K562 (cell line): ENCODE measurements around the gene CPA4.

Experiments used
- CTCF ChIP-seq, 3 experiments: IDR thresholded peaks in 2 of 3; conservative IDR thresholded peaks in 1 of 3; 2 replicates each; pipeline ENCODE4 v1.5.1; 2011 to 2012; ENCODE audit warnings: low read length in 3 of 3, mild to moderate bottlenecking in 3 of 3, control low read depth in 2 of 3, improper control_type of control experiment in 1 of 3, inconsistent platforms in 1 of 3, low read depth in 1 of 3, mixed read lengths in 1 of 3, moderate library complexity in 1 of 3; ENCODE audit not compliant: insufficient read depth in 2 of 3
- SIN3A ChIP-seq, 2 experiments: fragments of 150-350 bp in 1 of 2; IDR thresholded peaks; 2 replicates each; pipeline ENCODE4 v1.6.1; 2011 to 2016; ENCODE audit warnings: borderline replicate concordance in 2 of 2, low read depth in 2 of 2, low read length in 2 of 2, mild to moderate bottlenecking in 2 of 2, moderate library complexity in 2 of 2; ENCODE audit not compliant: control insufficient read depth in 1 of 2
- ZFP30 ChIP-seq: fragments of 250-450 bp; sonication (Bioruptor Pico); IDR thresholded peaks from 2 replicates; pipeline ENCODE4 v1.8.0; 2022; ENCODE audit warnings: moderate library complexity, mild to moderate bottlenecking, inconsistent platforms, borderline replicate concordance

- TF ChIP-seq CTCF (IDR thresholded peaks at IDR 0.05 in 2 of 3, conservative IDR thresholded peaks at IDR 0.05 in 1 of 3; ENCODE audit: insufficient read depth in 2 of 3, low read depth in 1 of 3, low read length in 3 of 3) (no peak), ZFP30 (CRISPR knock-in tag) (no peak), SIN3A (IDR thresholded peaks at IDR 0.05; ENCODE audit: borderline replicate concordance in 2 of 2, control insufficient read depth in 1 of 2, low read depth in 2 of 2, low read length in 2 of 2) (no peak)
These were observed 70.3 kb downstream of the CPA4 start for GRCh38 chr7:130363026-130363847.
